ENCODE measurements around the gene PTPRG.

The PTPRG gene

GRCh38 chr3:61943975-61944374 lies 382.6 kb downstream of the PTPRG start:
- DNase-seq, result no peak

- DNase-seq, result no peak
These were observed 383.4 kb downstream of the PTPRG start for GRCh38 chr3:61944726-61945125.

DNA sequence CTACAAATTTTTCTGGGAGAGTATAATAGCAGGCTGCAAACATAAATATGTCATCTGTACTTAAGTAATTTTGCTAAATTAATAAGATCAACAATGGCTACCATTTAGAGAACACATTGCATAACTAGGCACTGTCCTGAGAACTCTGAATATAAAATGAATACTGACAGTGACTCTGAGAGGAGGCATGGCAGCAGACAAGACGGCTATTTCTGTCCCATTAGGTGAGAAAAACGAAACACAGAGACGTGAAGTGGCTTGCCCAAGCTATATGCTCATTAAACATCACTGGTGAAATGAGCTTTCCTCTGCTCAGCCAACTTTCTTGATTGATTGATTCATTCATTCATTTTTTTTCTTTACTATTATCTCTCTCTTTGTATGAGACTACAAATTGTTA lies 384.3 kb downstream of the PTPRG start:
- no peak for DNase-seq

DNA sequence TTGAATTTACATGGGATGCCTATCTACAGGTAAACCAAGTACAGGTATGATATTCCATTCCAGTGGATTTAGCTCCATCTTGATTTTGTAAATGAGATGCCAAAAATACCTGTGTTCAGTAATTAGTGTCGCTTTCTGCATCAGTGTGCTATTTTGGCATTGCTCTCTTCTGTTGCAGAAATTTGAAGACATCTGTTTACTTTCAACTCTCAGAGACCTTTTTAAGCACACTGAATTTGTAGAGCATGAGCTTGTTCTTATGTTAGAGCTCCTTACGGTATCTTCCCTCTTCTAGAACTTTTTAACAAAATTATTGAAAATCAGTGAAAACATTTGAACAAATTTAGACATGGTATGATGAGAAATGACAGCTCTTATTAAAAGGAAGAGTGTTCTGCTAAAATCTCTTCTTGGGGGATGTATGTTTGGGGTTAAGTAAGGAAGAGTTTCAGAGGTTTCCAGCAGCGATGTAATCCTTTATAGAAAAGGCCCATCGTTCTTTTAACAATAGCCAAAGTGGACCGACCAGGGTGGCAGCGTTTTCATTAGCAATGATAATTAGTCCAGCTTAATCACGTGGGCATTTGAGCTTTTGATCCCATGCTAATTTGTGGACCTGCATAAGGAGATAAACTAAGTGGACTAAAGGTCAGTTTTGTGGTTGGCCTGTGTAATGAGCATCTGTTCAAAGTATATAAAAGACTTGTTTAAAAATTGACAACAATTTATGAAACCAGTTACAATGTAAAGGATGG lies 385.4 kb downstream of the PTPRG start:
- DNase-seq, result no peak

DNA sequence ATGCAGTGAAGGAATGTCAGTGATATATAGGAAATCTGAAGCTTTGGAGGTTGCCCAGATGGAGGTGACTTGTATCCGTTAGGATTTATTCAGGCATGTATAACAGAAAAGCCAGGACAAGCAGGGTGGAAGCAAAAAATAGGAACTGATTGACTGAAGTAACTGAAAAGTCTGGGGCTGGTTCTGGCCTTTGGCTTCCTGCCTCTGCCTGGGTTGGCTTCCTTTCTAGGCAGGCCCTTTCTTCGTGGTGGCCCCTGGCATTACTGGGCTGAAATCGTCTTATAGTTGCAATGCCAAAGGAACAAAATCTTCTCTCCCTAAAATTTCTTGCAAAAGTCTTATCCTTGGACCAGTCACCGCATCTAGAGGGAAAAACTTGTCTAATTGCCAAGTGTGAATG lies 386.1 kb downstream of the PTPRG start:
- no peak for DNase-seq

- DNase-seq, result no peak
These were observed 387.4 kb downstream of the PTPRG start for GRCh38 chr3:61948699-61949305.

DNA sequence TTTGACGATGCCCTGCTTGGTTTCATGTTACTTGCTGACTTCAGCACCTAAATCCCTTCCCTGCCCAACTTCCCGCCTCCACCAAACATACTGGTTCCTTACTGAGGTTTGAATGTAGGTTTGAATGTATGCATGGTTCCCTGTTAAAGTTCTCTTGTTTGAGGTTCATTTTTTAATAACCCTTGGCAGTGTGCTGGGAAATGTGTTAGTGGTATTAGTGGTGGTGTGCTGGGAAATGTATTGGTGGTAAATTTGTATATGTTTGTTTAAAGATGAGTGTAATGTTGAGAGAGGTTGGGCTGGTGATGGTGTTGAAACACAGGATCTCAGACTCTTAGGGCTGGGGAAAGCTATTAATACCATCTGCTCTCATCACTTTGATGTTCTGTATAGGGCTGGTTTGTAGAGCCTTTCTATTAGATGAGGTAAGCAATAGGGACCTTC lies 392.7 kb downstream of the PTPRG start:
- no peak for DNase-seq

DNA sequence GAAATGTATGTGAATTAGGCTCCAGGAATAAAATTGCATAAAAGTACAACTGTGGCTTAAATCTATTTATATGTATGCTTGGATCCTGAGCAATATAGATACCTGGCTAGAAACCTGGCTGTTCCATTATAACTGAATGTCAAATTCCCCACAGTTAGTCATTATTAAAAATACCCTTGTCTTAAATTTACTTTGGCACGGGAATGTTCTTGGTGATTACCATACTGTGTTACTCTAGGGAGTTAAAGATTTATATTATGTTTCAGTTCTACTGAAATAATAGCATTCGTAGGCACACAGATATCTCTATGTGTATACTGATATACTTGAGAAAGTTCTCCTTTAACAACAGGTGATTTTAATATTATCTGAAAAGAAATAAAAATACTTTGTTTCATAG lies 394.1 kb downstream of the PTPRG start:
- no peak for DNase-seq

DNA sequence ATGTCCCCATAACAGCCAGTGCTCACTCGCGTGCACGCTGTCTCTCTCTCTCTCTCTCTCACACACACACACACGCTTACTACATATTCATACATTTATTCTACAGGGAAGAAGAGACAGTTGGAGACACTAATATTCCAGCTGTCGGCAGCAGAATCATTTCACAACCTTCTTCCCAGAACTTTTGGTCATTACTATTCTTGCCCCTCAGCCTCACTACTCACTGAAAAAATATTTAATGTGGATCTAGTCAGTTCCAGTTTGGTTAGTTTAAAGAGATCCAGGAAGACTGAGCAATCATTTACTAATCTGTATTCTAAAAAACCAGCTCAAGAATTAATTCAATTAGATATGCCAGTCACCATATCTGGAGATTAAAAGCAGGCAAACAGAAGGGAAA lies 394.9 kb downstream of the PTPRG start:
- no peak for DNase-seq

DNA sequence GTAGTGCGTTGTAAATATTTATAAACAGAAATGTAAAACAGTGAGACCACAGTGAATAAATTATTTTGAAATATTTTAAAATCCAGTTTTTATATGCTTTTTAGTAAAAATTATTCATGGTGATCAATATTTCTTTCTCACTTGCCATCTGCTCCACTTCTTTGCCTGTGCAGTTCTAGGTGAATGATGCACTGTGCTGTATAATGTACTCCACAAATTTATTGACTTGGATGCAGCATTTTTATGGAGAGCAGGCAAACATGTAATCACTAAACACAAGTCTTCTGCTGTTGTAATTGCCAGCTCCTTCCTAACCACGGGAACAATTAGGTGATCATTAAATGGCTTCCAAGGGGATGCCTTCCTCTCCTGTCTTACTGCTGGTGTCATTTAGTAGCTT lies 395.9 kb downstream of the PTPRG start:
- DNase-seq, result no peak

DNA sequence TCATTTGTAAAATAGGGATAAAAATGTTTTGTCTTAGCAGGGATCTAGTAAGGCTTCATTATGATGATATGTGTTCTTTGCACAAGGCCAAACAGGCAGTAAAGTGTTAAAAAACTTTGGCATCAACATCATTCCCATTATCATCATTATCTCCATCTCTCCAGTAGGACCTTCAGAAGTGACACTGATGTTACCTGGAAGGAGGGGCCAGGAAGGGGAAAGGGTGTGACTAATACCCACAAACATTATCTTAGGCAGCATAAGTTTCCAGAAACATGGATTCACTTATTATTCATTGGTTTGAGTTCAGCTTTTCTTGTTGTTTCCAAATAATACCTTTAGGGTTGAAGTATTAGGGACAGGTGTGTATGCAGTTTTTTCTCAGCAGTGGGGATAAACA lies 399.6 kb downstream of the PTPRG start:
- DNase-seq, result no peak

- no peak for DNase-seq
These were observed 400.5 kb downstream of the PTPRG start for GRCh38 chr3:61961900-61962299.

- DNase-seq, result no peak
These were observed 403.2 kb downstream of the PTPRG start for GRCh38 chr3:61964566-61964965.

GRCh38 chr3:61965770-61966131 lies 404.4 kb downstream of the PTPRG start:
- DNase-seq, result no peak

- no peak for DNase-seq
These were observed 404.8 kb downstream of the PTPRG start for GRCh38 chr3:61966200-61966599.

DNA sequence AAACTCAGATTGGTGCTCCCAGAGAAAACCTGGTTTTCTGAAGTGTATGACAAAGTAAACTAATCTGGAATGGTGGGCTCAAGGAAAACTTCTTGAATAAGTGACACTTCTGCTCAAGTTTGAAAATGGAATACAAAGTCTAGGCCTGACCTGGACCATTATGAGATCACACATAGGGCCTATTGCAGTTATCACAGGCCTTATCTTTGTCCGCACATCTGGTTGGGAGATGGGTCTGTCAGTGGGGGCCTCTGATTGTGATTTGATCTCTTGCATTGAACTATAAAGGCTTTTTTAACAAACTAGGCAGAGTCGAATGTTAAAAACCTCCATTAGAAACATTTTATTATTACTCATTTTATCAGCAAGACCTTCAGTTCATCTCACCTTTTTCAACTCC lies 405.6 kb downstream of the PTPRG start:
- no peak for DNase-seq

DNA sequence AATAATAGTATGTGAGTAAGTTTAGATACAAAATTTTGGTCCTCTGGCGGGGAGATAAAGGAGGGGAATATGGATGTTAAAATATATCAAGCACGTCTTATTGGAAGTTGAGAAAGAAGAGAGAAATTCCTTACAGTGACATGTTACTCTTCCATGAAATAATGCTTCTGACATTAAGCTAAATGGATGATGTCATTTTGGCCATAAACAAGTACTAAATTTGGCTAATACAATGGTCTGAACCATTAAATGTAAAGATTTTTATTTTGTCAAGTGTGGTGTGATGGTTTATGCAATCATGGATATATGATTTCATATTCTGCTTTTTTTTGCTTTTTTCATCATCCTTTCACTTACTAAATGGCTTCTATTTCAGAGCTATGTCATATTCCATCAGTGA lies 406.6 kb downstream of the PTPRG start:
- no peak for DNase-seq

DNA sequence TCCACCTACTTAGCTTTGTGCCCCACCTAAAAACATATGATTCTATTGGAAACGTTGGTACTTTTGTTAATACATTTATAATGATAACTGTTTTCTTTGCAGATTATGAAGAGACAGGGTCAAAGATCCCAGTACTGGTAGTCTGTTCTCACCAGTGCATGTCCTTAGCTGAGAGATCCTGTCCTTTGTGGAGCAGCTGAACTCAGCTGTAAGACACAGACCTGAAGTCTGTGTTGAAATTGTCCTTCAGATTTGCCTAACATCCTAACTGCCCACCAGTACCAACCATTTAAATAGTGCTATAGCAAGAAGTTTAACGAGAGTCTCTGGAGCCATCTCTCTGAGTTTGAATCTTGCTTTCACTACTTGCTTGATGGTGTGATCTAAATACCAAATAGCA lies 413.3 kb downstream of the PTPRG start:
- no peak for DNase-seq

GRCh38 chr3:61975199-61975598 lies 413.8 kb downstream of the PTPRG start:
- no peak for DNase-seq

GRCh38 chr3:61975936-61976335 lies 414.6 kb downstream of the PTPRG start:
- no peak for DNase-seq

DNA sequence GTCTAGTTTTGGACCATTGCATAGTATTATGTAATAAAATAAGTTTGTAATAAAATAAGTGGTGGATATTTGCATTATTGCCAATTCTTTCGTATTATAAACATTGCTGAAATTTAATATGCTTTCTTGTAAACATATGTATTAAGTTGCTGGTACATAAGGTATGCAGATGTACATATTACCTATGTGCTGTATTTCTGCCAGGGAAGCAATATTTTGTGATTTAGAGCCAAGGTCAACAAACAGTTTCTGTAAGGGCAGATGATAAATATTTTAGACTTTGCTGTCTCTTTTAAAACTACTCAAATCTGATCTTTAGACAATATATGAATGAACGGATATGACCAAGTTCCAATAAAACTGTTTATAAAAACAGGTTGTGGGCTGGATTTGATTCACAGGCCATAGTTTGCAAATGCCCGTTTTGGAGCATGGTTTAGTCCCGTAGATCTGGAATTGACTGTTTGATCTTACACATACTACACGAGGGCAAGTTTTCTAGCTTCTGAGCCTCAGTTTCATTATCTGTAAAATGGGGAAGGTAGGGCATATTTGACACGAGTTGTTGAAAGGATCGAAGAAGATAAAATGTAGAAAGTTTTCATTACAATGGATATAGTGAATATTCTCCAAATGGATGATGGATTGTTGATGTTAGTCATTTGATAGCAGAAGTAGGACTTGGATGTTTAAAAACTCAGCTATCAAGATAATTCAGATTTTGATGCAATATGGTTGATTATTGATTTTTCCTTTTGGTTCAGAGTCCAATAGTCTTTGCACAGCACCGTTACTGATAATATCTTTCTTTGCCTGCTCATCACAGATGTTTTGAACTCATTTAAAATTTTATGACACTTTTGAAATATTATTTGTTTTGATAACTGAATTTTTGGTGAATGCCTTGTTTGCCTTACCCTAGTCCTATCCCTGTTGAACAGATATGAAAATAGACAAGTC lies 417.4 kb downstream of the PTPRG start:
- DNase-seq, result no peak

DNA sequence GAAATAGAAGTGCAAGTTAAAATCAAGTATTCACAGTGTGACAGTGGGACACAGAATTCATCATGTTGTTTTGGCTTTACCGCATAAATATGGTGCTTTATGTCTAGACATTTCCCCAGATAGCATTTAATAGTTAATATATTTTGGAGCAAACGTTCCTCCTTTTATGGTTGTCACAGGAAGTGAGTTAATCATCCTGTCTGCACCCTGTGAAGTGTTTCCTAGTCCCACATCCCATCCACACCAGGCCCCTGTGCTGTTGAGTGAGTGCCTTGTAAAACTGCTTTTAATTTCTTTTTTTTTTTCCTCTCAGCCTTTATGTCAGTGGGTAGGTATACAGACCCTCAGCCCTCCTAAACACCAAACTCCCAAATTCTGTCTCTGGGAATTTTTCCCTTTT lies 418.3 kb downstream of the PTPRG start:
- no peak for DNase-seq

DNA sequence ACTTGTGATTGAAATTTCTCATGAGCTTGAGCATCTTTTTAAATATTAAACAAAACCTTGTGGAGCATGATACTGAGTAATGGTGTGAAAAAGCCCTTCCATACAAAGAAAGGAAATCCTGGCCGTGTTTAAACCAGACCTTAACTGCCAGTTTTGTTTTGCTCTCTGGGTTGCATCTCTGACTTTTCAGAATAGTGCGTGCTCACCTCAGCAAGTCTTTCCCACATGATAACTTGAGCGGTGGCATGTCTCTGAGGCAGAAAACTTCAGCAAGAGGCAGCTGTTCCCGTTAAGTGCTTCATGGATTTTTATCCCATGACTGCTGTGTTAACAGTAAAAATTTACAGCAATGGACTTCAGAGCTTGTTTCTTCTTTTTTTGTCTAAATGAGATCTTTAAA lies 418.7 kb downstream of the PTPRG start:
- no peak for DNase-seq

- no peak for DNase-seq
These were observed 419.7 kb downstream of the PTPRG start for GRCh38 chr3:61981060-61981459.
